Panc1 (cell line): ENCODE measurements around the gene INCENP. TPM values are rescaled to one million over a fixed set of nuclear protein-coding genes. Genes with fewer than 3 reads are reported as not detected.

Experiments
- ATAC-seq: fragments of 200-7000 bp; cut with Tn5 transposase; 2 replicates; pipeline ENCODE4 v1.9.1; 2020; ENCODE audit warnings: mild to moderate bottlenecking, moderate library complexity
- BruUV-seq: library from RNA; stranded (reverse); fragments of 400-500 nt; replicated peaks from 2 replicates; lab custom pipeline; 2021; lab: Mats Ljungman, UMichigan
- CTCF ChIA-PET: fragments of 300-600 bp; sonication (Branson Sonifier 250); formaldehyde crosslinking; loops from one replicate; lab custom pipeline; 2022; ENCODE audit warnings: antibody characterized with exemption; lab: Charles Lee
- POLR2A ChIA-PET: fragments of 300-600 bp; sonication (Branson Sonifier 250); formaldehyde crosslinking; loops from one replicate; lab custom pipeline; 2022; ENCODE audit warnings: antibody characterized with exemption; lab: Charles Lee
- DNase-seq: peaks from one replicate; pipeline ENCODE4 v3.0.0-alpha.2; 2010; ENCODE audit warnings: low read depth, low spot score
- H3K27ac ChIP-seq: 2 replicates; pipeline ENCODE4 v1.5.1; 2011; ENCODE audit warnings: mild to moderate bottlenecking, low read length, inconsistent platforms
- H3K27me3 ChIP-seq: fragments of 200-500 bp; sonication (Bioruptor generic); 2 replicates; pipeline ENCODE4 v1.6.0; 2014; ENCODE audit warnings: low read length, inconsistent platforms; ENCODE audit not compliant: control insufficient read depth, insufficient read depth
- H3K36me3 ChIP-seq: fragments of 200-500 bp; sonication (Bioruptor generic); 2 replicates; pipeline ENCODE4 v1.5.1; 2014; ENCODE audit warnings: inconsistent platforms, mild to moderate bottlenecking, low read length, moderate library complexity; ENCODE audit not compliant: control insufficient read depth, insufficient read depth
- H3K4me1 ChIP-seq: 2 replicates; pipeline ENCODE4 v1.5.1; 2011; ENCODE audit warnings: inconsistent platforms, mild to moderate bottlenecking, low read length, moderate library complexity; ENCODE audit not compliant: control insufficient read depth, insufficient read depth
- H3K4me3 ChIP-seq, 2 experiments: 2 replicates each; pipeline ENCODE4 v1.5.1; 2011 to 2012; ENCODE audit warnings: low read depth in 2 of 2, low read length in 2 of 2, mild to moderate bottlenecking in 2 of 2, inconsistent platforms in 1 of 2, moderate library complexity in 1 of 2
- H3K9me3 ChIP-seq: fragments of 200-500 bp; sonication (Bioruptor generic); 2 replicates; pipeline ENCODE4 v1.5.1; 2014; ENCODE audit warnings: low read depth, mild to moderate bottlenecking, inconsistent platforms, low read length, moderate library complexity; ENCODE audit not compliant: control insufficient read depth, insufficient read depth
- CTCF ChIP-seq: fragments of 450-650 bp; IDR thresholded peaks from 2 replicates; pipeline ENCODE4 v1.5.1; 2017; ENCODE audit warnings: mild to moderate bottlenecking
- POLR2AphosphoS5 ChIP-seq: IDR thresholded peaks from 2 replicates; pipeline ENCODE4 v1.6.1; 2012; ENCODE audit warnings: mild to moderate bottlenecking, low read depth, low read length, moderate library complexity
- REST ChIP-seq, 2 experiments: IDR thresholded peaks; 2 replicates each; pipeline ENCODE4 v1.6.1; 2011 to 2012; ENCODE audit warnings: low read depth in 2 of 2, control low read depth in 1 of 2, low read length in 1 of 2, mild to moderate bottlenecking in 1 of 2, moderate library complexity in 1 of 2; ENCODE audit not compliant: insufficient read depth in 1 of 2
- SIN3A ChIP-seq: IDR thresholded peaks from 2 replicates; pipeline ENCODE4 v1.6.1; 2012; ENCODE audit warnings: low read depth, mild to moderate bottlenecking, low read length, moderate library complexity, borderline replicate concordance; ENCODE audit not compliant: insufficient read depth
- TCF7L2 ChIP-seq: IDR thresholded peaks from 2 replicates; pipeline ENCODE4 v1.6.1; 2011; ENCODE audit warnings: mild to moderate bottlenecking, low read depth, low read length, inconsistent platforms
- in situ Hi-C: cut with HindIII; loops from 2 replicates; pipeline ENCODE4 v1.10.0; 2016; ENCODE audit warnings: low sequenced_read_pairs, low pct_unique_long_range_greater_than_20kb
- intact Hi-C: fragments of 100-400 bp; cut with micrococcal nuclease; formaldehyde crosslinking; loops from one replicate; pipeline ENCODE4 v1.10.0; 2022; ENCODE audit not compliant: unreplicated experiment
- total RNA-seq: library from RNA; stranded (reverse); gene quantifications from one replicate; pipeline ENCODE4 v1.2.1, GENCODE V29; 2021; ENCODE audit not compliant: unreplicated experiment

The INCENP gene
- total RNA-seq, 1 experiment from 2014 or later, result 81.5 TPM

DNA sequence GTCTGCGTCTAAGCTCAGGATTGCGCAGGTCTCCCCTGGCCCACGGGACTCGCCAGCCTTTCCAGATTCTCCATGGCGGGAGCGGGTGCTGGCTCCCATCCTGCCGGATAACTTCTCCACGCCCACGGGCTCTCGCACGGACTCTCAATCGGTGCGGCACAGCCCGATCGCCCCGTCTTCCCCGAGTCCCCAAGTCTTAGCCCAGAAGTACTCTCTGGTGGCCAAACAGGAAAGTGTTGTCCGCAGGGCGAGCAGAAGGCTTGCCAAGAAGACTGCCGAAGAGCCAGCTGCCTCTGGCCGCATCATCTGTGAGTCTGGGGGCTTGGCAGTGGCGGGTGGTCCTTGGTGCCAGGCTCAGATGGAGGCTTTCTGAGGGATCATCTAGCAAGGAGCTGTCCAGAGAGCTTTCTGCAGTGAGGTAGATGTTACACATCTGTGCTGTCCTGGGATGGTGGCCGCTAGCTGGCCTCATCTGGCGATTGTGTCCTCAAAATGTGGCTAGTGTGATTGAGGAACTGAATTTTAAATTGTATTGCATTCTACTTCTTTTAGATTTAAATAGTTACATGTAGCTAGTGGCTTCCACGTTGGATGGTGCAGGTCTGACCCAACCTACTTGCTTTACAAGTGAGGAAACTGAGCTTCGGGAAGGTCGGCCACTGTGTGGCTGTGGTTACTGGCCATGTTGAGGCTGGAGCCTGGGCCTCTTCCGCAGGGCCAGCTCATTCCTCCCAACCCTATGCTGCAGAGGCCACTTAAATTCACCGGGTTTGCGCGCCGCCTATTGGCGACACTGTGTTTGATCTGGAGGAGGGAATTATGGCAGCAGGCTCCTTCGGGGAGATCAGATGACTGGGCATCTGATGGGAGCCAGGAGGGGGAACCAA lies 6.7 kb downstream of the INCENP start:
- H3K4me1 ChIP-seq, result peaks cover 5% of the 10 kb centered on the region
- H3K4me3 ChIP-seq, result no peak overlapping the region
- DNase-seq (no peak), ATAC-seq (no peak)
- POLR2A ChIA-PET, result no interaction called here
- TF ChIP-seq POLR2AphosphoS5 (no peak), SIN3A (no peak), CTCF (no peak), TCF7L2 (no peak), REST (IDR thresholded peaks at IDR 0.05; ENCODE audit: insufficient read depth in 1 of 2, low read depth in 2 of 2, low read length in 1 of 2) (no peak)
- no peaks in the 10 kb centered on the region for H3K9me3 ChIP-seq
- BruUV-seq, result no TSS peak
- in situ Hi-C loops, result no loop called here
- CTCF ChIA-PET, result no interaction called here
- intact Hi-C loops, result no loop called here
- H3K27ac ChIP-seq, result no peak overlapping the region
- no peaks in the 10 kb centered on the region for H3K27me3 ChIP-seq
- H3K36me3 ChIP-seq, result peaks cover 3% of the 10 kb centered on the region; the same call in 1 of the 2 replicates

DNA sequence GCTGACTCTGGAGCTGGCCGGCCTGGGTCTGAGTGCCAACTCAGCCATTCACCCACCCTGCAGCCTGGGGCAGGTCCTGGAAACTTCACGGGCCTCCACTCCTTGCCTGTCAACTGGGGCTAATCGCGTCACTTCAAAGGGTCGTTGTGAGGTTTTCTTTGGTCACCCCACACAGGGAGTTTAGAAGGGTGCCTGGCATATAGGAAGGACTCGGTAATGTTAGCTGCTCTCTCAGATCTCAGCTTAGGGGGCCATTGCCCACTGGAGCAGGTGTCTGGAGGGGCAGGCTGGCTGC lies 7.3 kb downstream of the INCENP start:
- CTCF ChIA-PET, result no interaction called here
- POLR2A ChIA-PET, result no interaction called here
- DNase-seq (no peak), ATAC-seq (no peak)
- no peak for TF ChIP-seq REST (IDR thresholded peaks at IDR 0.05; ENCODE audit: insufficient read depth in 1 of 2, low read depth in 2 of 2, low read length in 1 of 2)
- no peak for TF ChIP-seq SIN3A
- no peak for TF ChIP-seq POLR2AphosphoS5
- TF ChIP-seq CTCF, result no peak
- TF ChIP-seq TCF7L2, result no peak
- H3K36me3 ChIP-seq, result peaks cover 3% of the 10 kb centered on the region; the same call in 1 of the 2 replicates
- BruUV-seq, result no TSS peak
- no peaks in the 10 kb centered on the region for H3K27me3 ChIP-seq
- no peak overlapping the region for H3K4me3 ChIP-seq
- intact Hi-C loops, result no loop called here
- no peaks in the 10 kb centered on the region for H3K9me3 ChIP-seq
- H3K27ac ChIP-seq, result no peak overlapping the region
- H3K4me1 ChIP-seq, result no peaks in the 10 kb centered on the region; the same call in 1 of the 2 replicates
- in situ Hi-C loops, result no loop called here
